CD8-positive, alpha-beta memory T cell (primary cell): ENCODE data around the gene FUT6. TPM values are rescaled to one million over a fixed set of nuclear protein-coding genes. Genes with fewer than 3 reads are reported as not detected.

Source experiments
- CTCF ChIA-PET: fragments of 350-600 bp; sonication (Branson Sonifier 250); formaldehyde crosslinking; loops from one replicate; lab custom pipeline; 2021; ENCODE audit warnings: antibody characterized with exemption; lab: Charles Lee
- POLR2A ChIA-PET: fragments of 350-600 bp; sonication (Branson Sonifier 250); formaldehyde crosslinking; loops from one replicate; lab custom pipeline; 2021; ENCODE audit warnings: antibody characterized with exemption; lab: Charles Lee
- DNase-seq, 5 donors: peaks; one replicate each; pipeline versions ENCODE4 v3.0.0 to v3.0.0-alpha.2; 2020 to 2022; ENCODE audit warnings: mixed read lengths in 1 of 5
- H3K27ac ChIP-seq: one replicate; pipeline ENCODE4 v1.7.0; 2013; ENCODE audit warnings: low read depth, mild to moderate bottlenecking, low read length, moderate library complexity
- H3K27me3 ChIP-seq: 2 replicates; pipeline ENCODE4 v1.7.0; 2013; ENCODE audit warnings: low read length, mild to moderate bottlenecking; ENCODE audit not compliant: insufficient read depth, poor library complexity, severe bottlenecking
- H3K36me3 ChIP-seq: 2 replicates; pipeline ENCODE4 v1.7.0; 2013; ENCODE audit warnings: mild to moderate bottlenecking, low read length, moderate library complexity; ENCODE audit not compliant: insufficient read depth
- H3K4me1 ChIP-seq: 2 replicates; pipeline ENCODE4 v1.7.0; 2013; ENCODE audit warnings: mild to moderate bottlenecking, low read length, moderate library complexity; ENCODE audit not compliant: insufficient read depth
- H3K4me3 ChIP-seq: 2 replicates; pipeline ENCODE4 v1.7.0; 2013; ENCODE audit warnings: mild to moderate bottlenecking, low read length
- H3K9me3 ChIP-seq: 2 replicates; pipeline ENCODE4 v1.7.0; 2013; ENCODE audit warnings: mild to moderate bottlenecking, low read length
- H3K27ac Mint-ChIP-seq, 8 donors: one replicate each; pipeline ENCODE4 v1.8.0; 2020 to 2021; ENCODE audit warnings: mixed read lengths in 8 of 8, mild to moderate bottlenecking in 6 of 8, inconsistent platforms in 3 of 8, moderate library complexity in 3 of 8
- H3K27me3 Mint-ChIP-seq, 2 donors: one replicate each; pipeline ENCODE4 v1.8.0; 2020 to 2021; ENCODE audit warnings: mixed read lengths in 2 of 2, mild to moderate bottlenecking in 1 of 2, moderate library complexity in 1 of 2
- H3K36me3 Mint-ChIP-seq, 3 donors: one replicate each; pipeline ENCODE4 v1.8.0; 2020 to 2021; ENCODE audit warnings: mixed read lengths in 3 of 3, inconsistent platforms in 1 of 3, mild to moderate bottlenecking in 1 of 3
- H3K4me1 Mint-ChIP-seq, 3 donors: one replicate each; pipeline ENCODE4 v1.8.0; 2020 to 2021; ENCODE audit warnings: mixed read lengths in 3 of 3, inconsistent platforms in 1 of 3, mild to moderate bottlenecking in 1 of 3
- H3K4me3 Mint-ChIP-seq, 7 donors: one replicate each; pipeline ENCODE4 v1.8.0; 2020 to 2021; ENCODE audit warnings: mixed read lengths in 7 of 7, mild to moderate bottlenecking in 6 of 7, moderate library complexity in 4 of 7, inconsistent platforms in 2 of 7
- H3K9me3 Mint-ChIP-seq, 5 donors: one replicate each; pipeline ENCODE4 v1.8.0; 2020 to 2022; ENCODE audit warnings: mixed read lengths in 5 of 5, mild to moderate bottlenecking in 3 of 5, moderate library complexity in 2 of 5, inconsistent platforms in 1 of 5
- polyA plus RNA-seq: library from polyadenylated mRNA; unstranded; fragments of 300-500 nt; fragmentation: Illumina TruSeq; gene quantifications from one replicate; pipeline ENCODE4 v1.2.3, GENCODE V29; 2021
- total RNA-seq, 2 experiments: library from RNA; stranded (reverse); gene quantifications; one replicate each; pipeline ENCODE4 v1.2.3, GENCODE V29; 2021

Gene FUT6
- total and polyA plus RNA-seq, 3 experiments from 2014 or later = not detected

DNA sequence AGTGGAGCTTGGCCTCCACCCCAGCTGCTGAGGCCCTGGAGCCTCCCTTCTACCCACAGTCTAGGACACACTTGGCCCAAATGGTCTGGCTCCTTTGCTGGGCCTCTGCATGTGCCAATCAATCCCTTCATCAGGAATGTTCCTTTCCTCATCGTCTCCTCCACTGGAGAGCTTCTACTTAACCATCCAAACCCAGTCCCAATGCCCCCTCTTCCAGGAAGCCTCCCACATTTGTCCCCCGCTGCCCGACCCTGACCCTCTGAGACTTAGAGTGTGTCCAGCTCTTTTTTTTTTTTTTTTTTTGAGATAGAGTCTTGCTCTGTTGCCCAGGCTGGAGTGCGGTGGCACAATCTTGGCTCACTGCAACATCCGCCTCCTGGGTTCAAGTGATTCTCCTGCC is 51.1 kb downstream of the FUT6 start:
- no peaks in the 10 kb centered on the region for H3K27me3 ChIP-seq
- DNase-seq = no peak
- no peaks in the 10 kb centered on the region for H3K9me3 ChIP-seq
- H3K36me3 Mint-ChIP-seq = peaks cover 7 to 58% (median 12%) of the 10 kb centered on the region in 3 donors
- peaks cover 26% of the 10 kb centered on the region for H3K36me3 ChIP-seq
- H3K27ac ChIP-seq = no peak overlapping the region
- POLR2A ChIA-PET = no interaction called here
- H3K4me1 Mint-ChIP-seq = peaks cover 16 to 18% (median 17%) of the 10 kb centered on the region in 3 donors
- peaks cover 0 to 3% (median 0%) of the 10 kb centered on the region in 5 donors for H3K9me3 Mint-ChIP-seq
- H3K4me3 Mint-ChIP-seq = peak overlapping the region in 1 of 7 donors; percentile 20
- no peak overlapping the region for H3K4me3 ChIP-seq
- H3K4me1 ChIP-seq = peaks cover 14% of the 10 kb centered on the region
- H3K27me3 Mint-ChIP-seq = peaks cover 0 to 2% of the 10 kb centered on the region in 2 donors
- no peak overlapping the region for H3K27ac Mint-ChIP-seq
- CTCF ChIA-PET = interaction anchor here (0.8 to 1.5 kb wide), 2 partner anchors 16 to 69 kb away, joined by 3 to 4 read pairs; partner anchors contain the start of gene LONP1

DNA sequence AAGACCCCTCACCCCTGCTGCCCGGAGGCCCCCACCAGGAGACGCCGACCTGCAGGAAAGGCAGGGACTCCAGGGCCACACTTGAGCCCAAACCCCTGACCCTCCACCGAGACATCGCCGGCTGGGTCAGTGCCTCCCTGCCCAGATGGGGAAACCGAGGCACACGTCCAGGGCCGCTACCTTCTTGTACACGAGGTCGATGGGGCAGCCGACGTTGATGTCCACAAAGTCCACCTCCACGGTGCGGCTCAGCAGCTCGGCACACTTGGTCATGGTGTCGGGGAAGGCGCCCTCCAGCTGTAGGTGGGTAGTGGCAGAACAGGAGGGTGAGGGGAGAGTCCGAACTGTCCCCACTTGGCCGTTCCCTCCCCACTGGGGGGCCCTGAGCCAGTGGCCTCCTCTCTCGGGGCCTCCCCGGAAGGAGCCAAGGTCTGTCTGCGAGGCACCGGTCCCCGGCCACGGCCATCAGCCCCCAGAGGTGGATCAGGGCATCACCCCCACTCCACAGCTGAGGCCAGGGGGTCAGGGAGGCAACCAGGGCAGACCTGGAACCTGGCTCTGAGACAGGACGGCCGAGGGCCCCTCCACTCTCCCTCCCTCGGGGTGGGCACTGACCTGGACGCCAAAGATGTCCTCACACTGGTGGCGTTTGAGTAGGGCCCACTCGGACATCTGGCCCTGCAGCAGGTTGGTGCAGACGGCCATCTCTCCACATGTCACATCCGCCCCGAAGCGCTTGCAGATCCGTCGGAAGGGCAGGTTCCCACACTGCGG is 51.9 kb downstream of the FUT6 start:
- no peak overlapping the region for H3K27ac Mint-ChIP-seq
- POLR2A ChIA-PET = no interaction called here

GRCh38 chr19:5786593-5787408 is 52.7 kb downstream of the FUT6 start:
- Histone ChIP-seq H3K4me1 (peaks cover 14% of the 10 kb centered on the region), H3K27ac (no peak overlapping the region), H3K9me3 (no peaks in the 10 kb centered on the region), H3K27me3 (no peaks in the 10 kb centered on the region), H3K36me3 (peaks cover 26% of the 10 kb centered on the region), H3K4me3 (no peak overlapping the region)
- peaks cover 16 to 18% (median 17%) of the 10 kb centered on the region in 3 donors for H3K4me1 Mint-ChIP-seq
- H3K4me3 Mint-ChIP-seq = no peak overlapping the region
- H3K36me3 Mint-ChIP-seq = peaks cover 7 to 58% (median 12%) of the 10 kb centered on the region in 3 donors
- no peak for DNase-seq
- peak overlapping the region in 1 of 8 donors; percentile 94 for H3K27ac Mint-ChIP-seq
- POLR2A ChIA-PET = no interaction called here
- H3K9me3 Mint-ChIP-seq = peaks cover 0 to 3% (median 0%) of the 10 kb centered on the region in 5 donors
- CTCF ChIA-PET = no interaction called here
- peaks cover 0 to 2% of the 10 kb centered on the region in 2 donors for H3K27me3 Mint-ChIP-seq

More for the DNA sequence above, 51.9 kb downstream of the FUT6 start:
- Mint-ChIP-seq H3K4me1 (peaks cover 16 to 18% (median 17%) of the 10 kb centered on the region in 3 donors), H3K36me3 (peaks cover 7 to 58% (median 12%) of the 10 kb centered on the region in 3 donors), H3K4me3 (peak overlapping the region in 1 of 7 donors; percentile 70), H3K27me3 (peaks cover 0 to 2% of the 10 kb centered on the region in 2 donors), H3K9me3 (peaks cover 0 to 3% (median 0%) of the 10 kb centered on the region in 5 donors)
- H3K36me3 ChIP-seq = peaks cover 26% of the 10 kb centered on the region
- H3K9me3 ChIP-seq = no peaks in the 10 kb centered on the region
- CTCF ChIA-PET = interaction anchor here (0.8 to 1.5 kb wide), 2 partner anchors 16 to 68 kb away, joined by 3 to 4 read pairs; partner anchors contain the start of gene LONP1
- no peak for DNase-seq
- no peaks in the 10 kb centered on the region for H3K27me3 ChIP-seq
- no peak overlapping the region for H3K27ac ChIP-seq
- peaks cover 14% of the 10 kb centered on the region for H3K4me1 ChIP-seq
- H3K4me3 ChIP-seq = no peak overlapping the region

GRCh38 chr19:5785423-5785822 is 54.1 kb downstream of the FUT6 start:
- Mint-ChIP-seq H3K27me3 (no peaks in the 10 kb centered on the region), H3K4me1 (peaks cover 9% of the 10 kb centered on the region in 3 donors), H3K27ac (no peak overlapping the region), H3K4me3 (no peak overlapping the region), H3K9me3 (no peaks in the 10 kb centered on the region), H3K36me3 (peaks cover 6 to 51% (median 11%) of the 10 kb centered on the region in 3 donors)
- Histone ChIP-seq H3K36me3 (peaks cover 26% of the 10 kb centered on the region), H3K27ac (no peak overlapping the region), H3K4me3 (no peak overlapping the region), H3K27me3 (no peaks in the 10 kb centered on the region), H3K9me3 (no peaks in the 10 kb centered on the region), H3K4me1 (peaks cover 8% of the 10 kb centered on the region)
- DNase-seq = no peak
- CTCF ChIA-PET = no interaction called here
- POLR2A ChIA-PET = no interaction called here

GRCh38 chr19:5784581-5785147 is 54.8 kb downstream of the FUT6 start, which contains the start of gene PRR22:
Gene PRR22, minus strand, starts transcription at chr19:5784746. Its CDS starts 86 bp downstream, at chr19:5784660.
- Mint-ChIP-seq H3K36me3 (peaks cover 2 to 45% (median 7%) of the 10 kb centered on the region in 3 donors), H3K27ac (no peak within 1 kb of the TSS), H3K27me3 (no peaks in the 10 kb centered on the region), H3K4me1 (peaks cover 2 to 4% (median 3%) of the 10 kb centered on the region in 3 donors), H3K4me3 (no peak within 1 kb of the TSS), H3K9me3 (no peaks in the 10 kb centered on the region)
- Histone ChIP-seq H3K27ac (no peak within 1 kb of the TSS), H3K4me3 (no peak within 1 kb of the TSS), H3K36me3 (peaks cover 22% of the 10 kb centered on the region), H3K9me3 (no peaks in the 10 kb centered on the region), H3K27me3 (no peaks in the 10 kb centered on the region), H3K4me1 (peaks cover under 1% of the 10 kb centered on the region)
- ChIA-PET CTCF (no interaction called here), POLR2A (no interaction called here)
- DNase-seq = no peak

DNA sequence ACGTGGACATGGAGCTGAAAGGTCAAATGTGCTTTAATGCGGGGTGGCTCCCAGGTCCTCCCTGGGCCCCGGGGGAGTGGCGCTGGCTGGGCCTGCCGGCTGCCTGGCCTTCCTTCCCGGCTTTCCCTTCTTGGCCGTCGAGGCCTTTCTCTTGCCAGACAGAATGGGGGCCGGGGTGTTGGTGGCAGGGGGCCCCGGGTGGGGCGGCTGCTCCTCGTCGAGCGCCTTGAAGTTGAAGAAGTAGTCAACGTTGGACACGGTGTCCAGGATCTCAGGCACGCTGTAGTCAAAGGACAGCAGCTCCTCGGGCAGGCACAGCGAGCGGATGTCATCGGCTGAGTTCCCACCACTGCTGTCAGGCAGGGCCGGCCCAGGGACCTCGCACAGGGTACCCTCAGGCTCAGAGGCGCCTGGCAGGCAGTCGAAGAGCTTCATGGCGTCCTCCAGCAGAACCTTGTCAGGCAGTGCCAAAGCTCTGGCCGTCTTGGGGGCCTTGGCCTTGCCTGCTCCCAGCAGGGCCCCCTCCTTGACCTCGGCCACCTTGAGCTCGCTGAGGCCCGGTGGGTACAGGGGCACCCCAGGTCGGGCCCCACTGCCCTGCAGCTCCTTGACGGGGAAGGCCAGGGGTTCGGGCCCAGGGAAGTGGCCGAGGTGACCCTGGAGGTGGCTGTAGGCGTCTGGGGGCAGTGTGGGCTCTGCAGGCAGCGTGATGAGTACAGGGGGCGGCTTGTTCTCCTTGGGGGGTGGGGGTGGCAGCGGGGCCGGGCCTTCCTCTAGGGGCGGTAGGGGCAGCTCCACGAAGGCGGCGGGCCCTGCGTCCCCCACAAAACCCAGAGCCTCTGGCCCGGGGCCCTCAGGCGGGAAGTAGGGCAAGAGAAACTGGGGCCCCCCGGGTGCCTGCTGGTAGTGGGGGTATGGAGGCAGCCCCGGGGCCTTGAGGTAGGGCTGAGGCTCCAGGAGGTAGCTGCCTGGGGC is 56.3 kb downstream of the FUT6 start:
- Mint-ChIP-seq H3K27ac (no peak overlapping the region), H3K36me3 (peaks cover 2 to 34% (median 4%) of the 10 kb centered on the region in 3 donors), H3K4me3 (no peak overlapping the region), H3K9me3 (no peaks in the 10 kb centered on the region), H3K27me3 (no peaks in the 10 kb centered on the region), H3K4me1 (peaks cover 0 to under 1% (median 0%) of the 10 kb centered on the region in 3 donors)
- DNase-seq = no peak
- Histone ChIP-seq H3K27me3 (no peaks in the 10 kb centered on the region), H3K4me3 (no peak overlapping the region), H3K4me1 (no peaks in the 10 kb centered on the region), H3K36me3 (peaks cover 17% of the 10 kb centered on the region), H3K9me3 (no peaks in the 10 kb centered on the region), H3K27ac (no peak overlapping the region)
- POLR2A ChIA-PET = no interaction called here
- CTCF ChIA-PET = no interaction called here

GRCh38 chr19:5782322-5782721 is 57.2 kb downstream of the FUT6 start:
- no peaks in the 10 kb centered on the region for H3K9me3 Mint-ChIP-seq
- Histone ChIP-seq H3K27ac (no peak overlapping the region), H3K36me3 (peaks cover 10% of the 10 kb centered on the region), H3K4me3 (no peak overlapping the region), H3K4me1 (no peaks in the 10 kb centered on the region), H3K27me3 (no peaks in the 10 kb centered on the region), H3K9me3 (no peaks in the 10 kb centered on the region)
- peaks cover 0 to 28% (median 2%) of the 10 kb centered on the region in 3 donors for H3K36me3 Mint-ChIP-seq
- no peak overlapping the region for H3K27ac Mint-ChIP-seq
- no peak overlapping the region for H3K4me3 Mint-ChIP-seq
- DNase-seq = no peak
- H3K4me1 Mint-ChIP-seq = no peaks in the 10 kb centered on the region
- ChIA-PET CTCF (no interaction called here), POLR2A (no interaction called here)
- no peaks in the 10 kb centered on the region for H3K27me3 Mint-ChIP-seq
